GM12864 (cell line): ENCODE data around the gene USP46.
A peak's percentile ranks its signal among the peaks of the same experiment; 100 is the strongest.

Experiments
- DNase-seq: peaks from one replicate; pipeline ENCODE4 v3.0.0-alpha.2; 2011; ENCODE audit warnings: low read depth
- H3K4me3 ChIP-seq: 2 replicates; pipeline ENCODE4 v1.5.1; 2011; ENCODE audit warnings: mild to moderate bottlenecking, low read depth, low read length, control low read depth
- CTCF ChIP-seq: IDR thresholded peaks from 2 replicates; pipeline ENCODE4 v1.5.1; 2011; ENCODE audit warnings: low read depth, mild to moderate bottlenecking, moderate library complexity, low read length, control low read depth, inconsistent platforms; ENCODE audit errors: missing control alignments

Gene USP46

GRCh38 chr4:52659001-52659721 lies at the start of gene USP46:
TSS of gene USP46 (minus strand) at chr4:52659301. CDS start at chr4:52659150, 151 bp downstream.
- peak within 1 kb of the TSS; percentile 88 for H3K4me3 ChIP-seq
- no peak for DNase-seq
- no peak for TF ChIP-seq CTCF

- H3K4me3 ChIP-seq = no peak overlapping the region
- TF ChIP-seq CTCF = no peak
- no peak for DNase-seq
These were observed 45.6 kb upstream of the USP46 start for GRCh38 chr4:52704661-52705060.

GRCh38 chr4:52704133-52704532 lies 45.0 kb upstream of the USP46 start:
- H3K4me3 ChIP-seq = no peak overlapping the region
- DNase-seq = no peak
- TF ChIP-seq CTCF = no peak

GRCh38 chr4:52701207-52701606 lies 42.1 kb upstream of the USP46 start:
- DNase-seq = peak; percentile 66
- H3K4me3 ChIP-seq = no peak overlapping the region
- TF ChIP-seq CTCF = no peak

GRCh38 chr4:52694936-52695335 lies 35.8 kb upstream of the USP46 start:
- H3K4me3 ChIP-seq = no peak overlapping the region
- TF ChIP-seq CTCF = no peak
- DNase-seq = no peak

GRCh38 chr4:52693492-52693891 lies 34.4 kb upstream of the USP46 start:
- no peak for TF ChIP-seq CTCF
- DNase-seq = no peak
- no peak overlapping the region for H3K4me3 ChIP-seq

- H3K4me3 ChIP-seq = no peak overlapping the region
- no peak for DNase-seq
- no peak for TF ChIP-seq CTCF
These were observed 30.0 kb upstream of the USP46 start for GRCh38 chr4:52689096-52689495.
